ENCODE results near the gene ING4.

Gene ING4

GRCh38 chr12:6647083-6647604, 15.8 kb downstream of the ING4 start, which contains the start of gene ACRBP:
TSS of gene ACRBP (minus strand) at chr12:6647432. CDS start at chr12:6647366, 66 bp downstream.
- peak; percentile 70 for DNase-seq (ENCODE audit: low spot score)
- in situ Hi-C loops (cut with MboI; ENCODE audit: low pct_unique_long_range_greater_than_20kb, low sequenced_read_pairs, unreplicated experiment): no loop called here

GRCh38 chr12:6646276-6647082, 16.4 kb downstream of the ING4 start:
- no peak for TF ChIP-seq CTCF (IDR thresholded peaks at IDR 0.05; ENCODE audit: extremely low read depth, insufficient read depth, missing control alignments)
- DNase-seq (ENCODE audit: low spot score): no peak
- in situ Hi-C loops (cut with MboI; ENCODE audit: low pct_unique_long_range_greater_than_20kb, low sequenced_read_pairs, unreplicated experiment): no loop called here

More at GRCh38 chr12:6647083-6647604, 15.8 kb downstream of the ING4 start, which contains the start of gene ACRBP:
- TF ChIP-seq CTCF (IDR thresholded peaks at IDR 0.05; ENCODE audit: extremely low read depth, insufficient read depth, missing control alignments): no peak

- no peak for TF ChIP-seq CTCF (IDR thresholded peaks at IDR 0.05; ENCODE audit: extremely low read depth, insufficient read depth, missing control alignments)
- in situ Hi-C loops (cut with MboI; ENCODE audit: low pct_unique_long_range_greater_than_20kb, low sequenced_read_pairs, unreplicated experiment): no loop called here
- no peak for DNase-seq (ENCODE audit: low spot score)
Observed at GRCh38 chr12:6644903-6645302, 18.0 kb downstream of the ING4 start.

GRCh38 chr12:6644257-6644596, 18.7 kb downstream of the ING4 start:
- no peak for DNase-seq (ENCODE audit: low spot score)
- no peak for TF ChIP-seq CTCF (IDR thresholded peaks at IDR 0.05; ENCODE audit: extremely low read depth, insufficient read depth, missing control alignments)
- in situ Hi-C loops (cut with MboI; ENCODE audit: low pct_unique_long_range_greater_than_20kb, low sequenced_read_pairs, unreplicated experiment): no loop called here

- TF ChIP-seq CTCF (IDR thresholded peaks at IDR 0.05; ENCODE audit: extremely low read depth, insufficient read depth, missing control alignments): no peak
- in situ Hi-C loops (cut with MboI; ENCODE audit: low pct_unique_long_range_greater_than_20kb, low sequenced_read_pairs, unreplicated experiment): no loop called here
- no peak for DNase-seq (ENCODE audit: low spot score)
Observed at GRCh38 chr12:6643569-6644256, 19.2 kb downstream of the ING4 start.

- no peak for DNase-seq (ENCODE audit: low spot score)
- no peak for TF ChIP-seq CTCF (IDR thresholded peaks at IDR 0.05; ENCODE audit: extremely low read depth, insufficient read depth, missing control alignments)
- in situ Hi-C loops (cut with MboI; ENCODE audit: low pct_unique_long_range_greater_than_20kb, low sequenced_read_pairs, unreplicated experiment): no loop called here
Observed at GRCh38 chr12:6641131-6641530, 21.8 kb downstream of the ING4 start.
